Renal cortical epithelial cell (primary cell): ENCODE data around the gene DNAJB6. TPM values are rescaled to one million over a fixed set of nuclear protein-coding genes. Genes with fewer than 3 reads are reported as not detected.

Experiments
- DNase-seq: peaks from one replicate; pipeline ENCODE4 v3.0.0-alpha.2; 2011; ENCODE audit warnings: low read depth
- total RNA-seq: library from RNA; depleted of rRNA; stranded (reverse); fragments of >200 nt; gene quantifications from 2 replicates; pipeline ENCODE4 v1.2.3, GENCODE V29; 2014

Gene DNAJB6
- total RNA-seq, 1 donor from 2014 or later: 121 TPM

GRCh38 chr7:157466867-157467261 is 130.1 kb downstream of the DNAJB6 start:
- DNase-seq: no peak

Other genes starting within 250 kb of the DNAJB6 start
- gene UBE3C, start 198.1 kb upstream of the DNAJB6 start, total RNA-seq: 102 and 153 TPM in 2 replicates